ENCODE results near the gene CBX1. TPM values are rescaled to one million over a fixed set of nuclear protein-coding genes. Genes with fewer than 3 reads are reported as not detected.

Gene CBX1
- total and polyA plus RNA-seq, 10 of the 15 experiments (the other 5 are each of a cell fraction or from before 2014, with no cell fraction given) = 11.8 to 99.2 (median 43.5) TPM

DNA sequence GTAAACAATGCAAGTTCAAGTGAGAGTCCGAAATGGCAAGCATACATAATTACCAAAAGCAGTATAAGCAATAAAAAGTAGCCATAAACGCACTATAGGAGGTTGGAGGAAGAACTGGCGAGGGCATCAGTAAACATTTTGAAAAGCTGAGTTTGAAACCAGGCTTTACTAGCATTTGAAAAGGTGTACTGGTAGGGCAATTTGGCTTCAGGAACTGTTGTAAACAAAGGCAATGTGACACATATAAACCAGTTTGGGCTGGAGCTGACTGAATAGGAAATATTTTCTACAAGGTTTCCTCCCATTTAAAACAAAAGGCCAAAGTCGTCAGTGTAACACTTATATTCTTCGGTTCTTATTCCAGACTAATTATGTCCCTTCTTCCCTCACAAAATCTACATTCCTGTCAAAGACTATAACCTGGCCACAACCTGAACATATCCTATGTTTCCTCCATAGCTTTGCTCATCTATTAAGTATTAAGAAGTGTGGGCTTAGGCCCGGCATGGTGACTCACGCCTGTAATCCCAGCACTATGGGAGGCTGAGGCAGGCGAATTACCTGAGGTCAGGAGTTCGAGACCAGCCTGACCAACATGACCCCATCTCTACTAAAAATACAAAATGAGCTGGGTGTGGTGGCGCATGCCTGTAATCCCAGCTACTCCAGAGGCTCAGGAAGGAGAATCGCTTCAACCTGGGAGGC, 7.8 kb downstream of the CBX1 start:
- ATAC-seq (no peak), DNase-seq (ENCODE audit: low read depth, low spot score) (no peak), FAIRE-seq (no peak)
- H3K4me1 ChIP-seq (ENCODE audit: control insufficient read depth, insufficient read depth, low read length) = peaks cover 16% of the 10 kb centered on the region
- no peak overlapping the region for H3K4me3 ChIP-seq
- peaks cover 31% of the 10 kb centered on the region for H3K79me2 ChIP-seq (ENCODE audit: control insufficient read depth, insufficient read depth, low read length)
- H3K27ac ChIP-seq (ENCODE audit: control insufficient read depth, insufficient read depth) = no peak overlapping the region
- ChIA-PET SMC1A (ENCODE audit: uncharacterized antibody, unreplicated experiment) (interaction anchor here (0.8 to 1.2 kb wide), 2 partner anchors 13 to 15 kb away, joined by 3 to 7 read pairs; no protein-coding TSS in a partner anchor), POLR2A (interaction anchor here (0.7 to 1.3 kb wide), 3 partner anchors 46 to 469 kb away, joined by 6 to 7 read pairs (median 6); no protein-coding TSS in a partner anchor), RAD21 (ENCODE audit: unreplicated experiment) (interaction anchor here (0.7 kb wide), 2 partner anchors 31 to 426 kb away, joined by 3 to 4 read pairs; no protein-coding TSS in a partner anchor), CTCF (interaction anchor here (0.9 to 5.8 kb wide), 2 partner anchors 12 to 13 kb away, joined by 3 to 44 read pairs; no protein-coding TSS in a partner anchor)
- WGBS (ENCODE audit: insufficient coverage, insufficient replicate concordance, low lambda C conversion rate, missing lambda C conversion rate) = 94% methylated on average over 11 of the region's 11 CpGs
- H3K27me3 ChIP-seq (replicated peaks in 1 of 2; ENCODE audit: control insufficient read depth in 2 of 2, insufficient read depth in 2 of 2, low read length in 1 of 2) = no peaks in the 10 kb centered on the region
- TF ChIP-seq ZNF274 (IDR thresholded peaks at IDR 0.05; ENCODE audit: insufficient read depth, insufficient read length) = no peak
- TF ChIP-seq, protein P1, sequence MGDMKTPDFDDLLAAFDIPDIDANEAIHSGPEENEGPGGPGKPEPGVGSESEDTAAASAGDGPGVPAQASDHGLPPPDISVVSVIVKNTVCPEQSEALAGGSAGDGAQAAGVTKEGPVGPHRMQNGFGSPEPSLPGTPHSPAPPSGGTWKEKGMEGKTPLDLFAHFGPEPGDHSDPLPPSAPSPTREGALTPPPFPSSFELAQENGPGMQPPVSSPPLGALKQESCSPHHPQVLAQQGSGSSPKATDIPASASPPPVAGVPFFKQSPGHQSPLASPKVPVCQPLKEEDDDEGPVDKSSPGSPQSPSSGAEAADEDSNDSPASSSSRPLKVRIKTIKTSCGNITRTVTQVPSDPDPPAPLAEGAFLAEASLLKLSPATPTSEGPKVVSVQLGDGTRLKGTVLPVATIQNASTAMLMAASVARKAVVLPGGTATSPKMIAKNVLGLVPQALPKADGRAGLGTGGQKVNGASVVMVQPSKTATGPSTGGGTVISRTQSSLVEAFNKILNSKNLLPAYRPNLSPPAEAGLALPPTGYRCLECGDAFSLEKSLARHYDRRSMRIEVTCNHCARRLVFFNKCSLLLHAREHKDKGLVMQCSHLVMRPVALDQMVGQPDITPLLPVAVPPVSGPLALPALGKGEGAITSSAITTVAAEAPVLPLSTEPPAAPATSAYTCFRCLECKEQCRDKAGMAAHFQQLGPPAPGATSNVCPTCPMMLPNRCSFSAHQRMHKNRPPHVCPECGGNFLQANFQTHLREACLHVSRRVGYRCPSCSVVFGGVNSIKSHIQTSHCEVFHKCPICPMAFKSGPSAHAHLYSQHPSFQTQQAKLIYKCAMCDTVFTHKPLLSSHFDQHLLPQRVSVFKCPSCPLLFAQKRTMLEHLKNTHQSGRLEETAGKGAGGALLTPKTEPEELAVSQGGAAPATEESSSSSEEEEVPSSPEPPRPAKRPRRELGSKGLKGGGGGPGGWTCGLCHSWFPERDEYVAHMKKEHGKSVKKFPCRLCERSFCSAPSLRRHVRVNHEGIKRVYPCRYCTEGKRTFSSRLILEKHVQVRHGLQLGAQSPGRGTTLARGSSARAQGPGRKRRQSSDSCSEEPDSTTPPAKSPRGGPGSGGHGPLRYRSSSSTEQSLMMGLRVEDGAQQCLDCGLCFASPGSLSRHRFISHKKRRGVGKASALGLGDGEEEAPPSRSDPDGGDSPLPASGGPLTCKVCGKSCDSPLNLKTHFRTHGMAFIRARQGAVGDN (IDR thresholded peaks at IDR 0.05) = no peak
- TF ChIP-seq, protein P2, sequence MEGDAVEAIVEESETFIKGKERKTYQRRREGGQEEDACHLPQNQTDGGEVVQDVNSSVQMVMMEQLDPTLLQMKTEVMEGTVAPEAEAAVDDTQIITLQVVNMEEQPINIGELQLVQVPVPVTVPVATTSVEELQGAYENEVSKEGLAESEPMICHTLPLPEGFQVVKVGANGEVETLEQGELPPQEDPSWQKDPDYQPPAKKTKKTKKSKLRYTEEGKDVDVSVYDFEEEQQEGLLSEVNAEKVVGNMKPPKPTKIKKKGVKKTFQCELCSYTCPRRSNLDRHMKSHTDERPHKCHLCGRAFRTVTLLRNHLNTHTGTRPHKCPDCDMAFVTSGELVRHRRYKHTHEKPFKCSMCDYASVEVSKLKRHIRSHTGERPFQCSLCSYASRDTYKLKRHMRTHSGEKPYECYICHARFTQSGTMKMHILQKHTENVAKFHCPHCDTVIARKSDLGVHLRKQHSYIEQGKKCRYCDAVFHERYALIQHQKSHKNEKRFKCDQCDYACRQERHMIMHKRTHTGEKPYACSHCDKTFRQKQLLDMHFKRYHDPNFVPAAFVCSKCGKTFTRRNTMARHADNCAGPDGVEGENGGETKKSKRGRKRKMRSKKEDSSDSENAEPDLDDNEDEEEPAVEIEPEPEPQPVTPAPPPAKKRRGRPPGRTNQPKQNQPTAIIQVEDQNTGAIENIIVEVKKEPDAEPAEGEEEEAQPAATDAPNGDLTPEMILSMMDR (IDR thresholded peaks at IDR 0.05 in 2 of 3, conservative IDR thresholded peaks at IDR 0.05 in 1 of 3; ENCODE audit: control insufficient read depth in 2 of 3, extremely low read depth in 1 of 3, insufficient read depth in 1 of 3, low read depth in 3 of 3, low read length in 3 of 3) = no peak
- no peak for TF ChIP-seq BACH1 (IDR thresholded peaks at IDR 0.05; ENCODE audit: borderline replicate concordance)
- no peak for TF ChIP-seq IKZF1 (conservative IDR thresholded peaks at IDR 0.05)
- TF ChIP-seq, protein P3, sequence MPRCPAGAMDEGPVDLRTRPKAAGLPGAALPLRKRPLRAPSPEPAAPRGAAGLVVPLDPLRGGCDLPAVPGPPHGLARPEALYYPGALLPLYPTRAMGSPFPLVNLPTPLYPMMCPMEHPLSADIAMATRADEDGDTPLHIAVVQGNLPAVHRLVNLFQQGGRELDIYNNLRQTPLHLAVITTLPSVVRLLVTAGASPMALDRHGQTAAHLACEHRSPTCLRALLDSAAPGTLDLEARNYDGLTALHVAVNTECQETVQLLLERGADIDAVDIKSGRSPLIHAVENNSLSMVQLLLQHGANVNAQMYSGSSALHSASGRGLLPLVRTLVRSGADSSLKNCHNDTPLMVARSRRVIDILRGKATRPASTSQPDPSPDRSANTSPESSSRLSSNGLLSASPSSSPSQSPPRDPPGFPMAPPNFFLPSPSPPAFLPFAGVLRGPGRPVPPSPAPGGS (IDR thresholded peaks at IDR 0.05; ENCODE audit: borderline replicate concordance, insufficient read depth, low read depth, low read length, poor library complexity, severe bottlenecking) = no peak
- TF ChIP-seq CHD4 (IDR thresholded peaks at IDR 0.05) = no peak
- TF ChIP-seq JUND (IDR thresholded peaks at IDR 0.05; ENCODE audit: low read depth, low read length) = no peak
- in situ Hi-C loops (cut with MboI) = no loop called here
- no peaks in the 10 kb centered on the region for H4K20me1 ChIP-seq (ENCODE audit: control insufficient read depth, insufficient read depth)
- H3K4me2 ChIP-seq (ENCODE audit: control insufficient read depth, insufficient read depth) = no peak overlapping the region
- no peaks in the 10 kb centered on the region for H3K9me3 ChIP-seq (replicated peaks; ENCODE audit: control insufficient read depth, insufficient read depth, low read length)
- BruUV-seq (replicated peaks) = no TSS peak
- H2AFZ ChIP-seq (ENCODE audit: control insufficient read depth, low read depth, low read length) = no peak overlapping the region
- intact Hi-C loops (cut with micrococcal nuclease; ENCODE audit: unreplicated experiment) = no loop called here
- peaks cover 0 to 5% of the 10 kb centered on the region in 2 experiments; a peak in 1 of 4 replicates for H3K36me3 ChIP-seq (ENCODE audit: control insufficient read depth in 2 of 2, insufficient read depth in 2 of 2, low read length in 1 of 2)
- no peak overlapping the region for H3K9ac ChIP-seq (ENCODE audit: control insufficient read depth, insufficient read depth, low read length)
